Esophagus muscularis mucosa (tissue), 4 donors: ENCODE measurements around the gene TMEM229B. TPM values are rescaled to one million over a fixed set of nuclear protein-coding genes. Genes with fewer than 3 reads are reported as not detected.

Experiments used
- DNase-seq: peaks from one replicate; pipeline ENCODE4 v3.0.0-alpha.2; 2017; ENCODE audit errors: extremely low spot score
- H3K27ac ChIP-seq, 4 donors: fragments of 200-600 bp; sonication (generic); replicated peaks in 1 of 4; 1 replicate in 3 of 4; 2 replicates in 1 of 4; pipeline ENCODE4 v1.5.1; 2016 to 2019; ENCODE audit warnings: mild to moderate bottlenecking in 1 of 4
- H3K27me3 ChIP-seq, 4 donors: fragments of 200-600 bp; sonication (generic); one replicate each; pipeline versions ENCODE4 v1.5.1 to v1.6.0; 2016 to 2019
- H3K36me3 ChIP-seq, 4 donors: fragments of 200-600 bp; sonication (generic); one replicate each; pipeline ENCODE4 v1.5.1; 2016 to 2019
- H3K4me1 ChIP-seq, 4 donors: fragments of 200-600 bp; sonication (generic); one replicate each; pipeline ENCODE4 v1.5.1; 2016 to 2019
- H3K4me3 ChIP-seq, 4 donors: fragments of 200-600 bp; sonication (generic); 1 replicate in 2 of 4; 2 replicates in 2 of 4; pipeline ENCODE4 v1.5.1; 2016 to 2019; ENCODE audit warnings: mild to moderate bottlenecking in 4 of 4, moderate library complexity in 1 of 4
- H3K9me3 ChIP-seq, 4 donors: fragments of 200-600 bp; sonication (generic); 1 replicate in 3 of 4; 2 replicates in 1 of 4; pipeline ENCODE4 v1.5.1; 2016 to 2019
- CTCF ChIP-seq, 3 experiments: fragments of 200-600 bp in 2 of 3; fragments of 450-650 bp in 1 of 3; sonication (generic) in 2 of 3; IDR thresholded peaks; one replicate each; pipeline ENCODE4 v1.5.1; 2017 to 2019; ENCODE audit warnings: antibody characterized with exemption in 3 of 3, mild to moderate bottlenecking in 2 of 3, moderate library complexity in 1 of 3
- EP300 ChIP-seq: sonication (generic); formaldehyde crosslinking; IDR thresholded peaks from one replicate; pipeline ENCODE4 v1.6.1; 2017; ENCODE audit warnings: antibody characterized with exemption
- POLR2A ChIP-seq: fragments of 450-650 bp; IDR thresholded peaks from one replicate; pipeline ENCODE4 v1.6.1; 2017; ENCODE audit warnings: antibody characterized with exemption, moderate library complexity, mild to moderate bottlenecking, low read depth
- POLR2AphosphoS5 ChIP-seq, 2 donors: sonication (generic); formaldehyde crosslinking; IDR thresholded peaks; one replicate each; pipeline ENCODE4 v1.6.1; 2017; ENCODE audit warnings: antibody characterized with exemption in 2 of 2
- WGBS: methylation state at CpG from one replicate; pipeline ENCODE4 v1.1.5; 2018; 5-methylcytosine and 5-hydroxymethylcytosine counted together
- intact Hi-C: fragments of 100-400 bp; cut with DNase I; formaldehyde crosslinking; loops from one replicate; pipeline ENCODE4 v1.15.1; 2023
- total RNA-seq, 4 donors: library from RNA; depleted of rRNA; stranded (reverse); fragments of >200 nt; gene quantifications; one replicate each; pipeline versions ENCODE4 v1.1.0 to v1.2.1, GENCODE V29; 2016

The TMEM229B gene
- total RNA-seq, 4 donors from 2014 or later = 2.0 to 4.2 (median 3.4) TPM

- no peak overlapping the region for H3K27ac ChIP-seq
- H3K27me3 ChIP-seq = peaks cover 0 to 24% (median 0%) of the 10 kb centered on the region in 4 donors
- 95% methylated on average over 2 of the region's 2 CpGs for WGBS
- H3K4me3 ChIP-seq = no peak overlapping the region
- peaks cover 0 to 3% (median 0%) of the 10 kb centered on the region in 4 donors for H3K4me1 ChIP-seq
- TF ChIP-seq POLR2AphosphoS5 (IDR thresholded peaks at IDR 0.05) (no peak), CTCF (IDR thresholded peaks at IDR 0.05) (no peak), POLR2A (no peak), EP300 (no peak)
- no peaks in the 10 kb centered on the region for H3K9me3 ChIP-seq
- H3K36me3 ChIP-seq = no peaks in the 10 kb centered on the region
- intact Hi-C loops = no loop called here
- DNase-seq = no peak
These were observed 39.4 kb downstream of the TMEM229B start for GRCh38 chr14:67449096-67449495.

GRCh38 chr14:67447033-67447381 lies 41.5 kb downstream of the TMEM229B start:
- intact Hi-C loops = no loop called here
- TF ChIP-seq EP300 (no peak), CTCF (IDR thresholded peaks at IDR 0.05) (no peak), POLR2AphosphoS5 (IDR thresholded peaks at IDR 0.05) (no peak), POLR2A (no peak)
- peaks cover 0 to 3% (median 0%) of the 10 kb centered on the region in 4 donors for H3K4me1 ChIP-seq
- 90% methylated on average over 1 of the region's 1 CpG for WGBS
- DNase-seq = no peak
- H3K4me3 ChIP-seq = no peak overlapping the region
- peaks cover 0 to 20% (median 0%) of the 10 kb centered on the region in 4 donors for H3K27me3 ChIP-seq
- H3K9me3 ChIP-seq = no peaks in the 10 kb centered on the region
- no peak overlapping the region for H3K27ac ChIP-seq
- H3K36me3 ChIP-seq = no peaks in the 10 kb centered on the region

- H3K27ac ChIP-seq = no peak overlapping the region
- H3K4me1 ChIP-seq = peaks cover 0 to 3% (median 0%) of the 10 kb centered on the region in 4 donors
- peaks cover 0 to 20% (median 0%) of the 10 kb centered on the region in 4 donors for H3K27me3 ChIP-seq
- intact Hi-C loops = no loop called here
- DNase-seq = no peak
- TF ChIP-seq CTCF (IDR thresholded peaks at IDR 0.05) (no peak), EP300 (no peak), POLR2A (no peak), POLR2AphosphoS5 (IDR thresholded peaks at IDR 0.05) (no peak)
- no peaks in the 10 kb centered on the region for H3K9me3 ChIP-seq
- WGBS = 65% methylated on average over 8 of the region's 8 CpGs
- no peaks in the 10 kb centered on the region for H3K36me3 ChIP-seq
- H3K4me3 ChIP-seq = no peak overlapping the region
These were observed 42.0 kb downstream of the TMEM229B start for GRCh38 chr14:67446371-67447032.

- intact Hi-C loops = no loop called here
- Histone ChIP-seq H3K27me3 (peaks cover 0 to 20% (median 0%) of the 10 kb centered on the region in 4 donors), H3K36me3 (no peaks in the 10 kb centered on the region), H3K4me1 (peaks cover 0 to 3% (median 0%) of the 10 kb centered on the region in 4 donors), H3K27ac (no peak overlapping the region), H3K9me3 (no peaks in the 10 kb centered on the region), H3K4me3 (no peak overlapping the region)
- DNase-seq = no peak
- TF ChIP-seq POLR2A = no peak
- no peak for TF ChIP-seq CTCF (IDR thresholded peaks at IDR 0.05)
- no peak for TF ChIP-seq POLR2AphosphoS5 (IDR thresholded peaks at IDR 0.05)
- no peak for TF ChIP-seq EP300
- 82% methylated on average over 3 of the region's 3 CpGs for WGBS
These were observed 44.1 kb downstream of the TMEM229B start for GRCh38 chr14:67444395-67444794.
